Activated naive CD4-positive, alpha-beta T cell treated with anti-CD3 and anti-CD28 coated beads, Interleukin-2, amount 10 ng/mL, durations not matched to agents 7 days and 5 days (primary cell): ENCODE measurements around the gene CCDC187.

Experiments
- CTCF ChIA-PET: fragments of 350-600 bp; sonication (Branson Sonifier 250); formaldehyde crosslinking; loops from one replicate; lab custom pipeline; 2021; ENCODE audit warnings: antibody characterized with exemption; lab: Charles Lee
- DNase-seq: peaks from one replicate; pipeline ENCODE4 v3.0.0-alpha.2; 2020
- H3K27ac Mint-ChIP-seq: one replicate; pipeline ENCODE4 v1.8.0; 2021; ENCODE audit warnings: mild to moderate bottlenecking, moderate library complexity, mixed read lengths
- H3K27me3 Mint-ChIP-seq: one replicate; pipeline ENCODE4 v1.8.0; 2021; ENCODE audit warnings: mild to moderate bottlenecking, mixed read lengths
- H3K36me3 Mint-ChIP-seq: one replicate; pipeline ENCODE4 v1.8.0; 2021; ENCODE audit warnings: mixed read lengths
- H3K4me1 Mint-ChIP-seq: one replicate; pipeline ENCODE4 v1.8.0; 2021; ENCODE audit warnings: mixed read lengths
- H3K4me3 Mint-ChIP-seq: one replicate; pipeline ENCODE4 v1.8.0; 2021; ENCODE audit warnings: mild to moderate bottlenecking, moderate library complexity, mixed read lengths
- H3K9me3 Mint-ChIP-seq: one replicate; pipeline ENCODE4 v1.8.0; 2021; ENCODE audit warnings: mixed read lengths

CCDC187 gene

DNA sequence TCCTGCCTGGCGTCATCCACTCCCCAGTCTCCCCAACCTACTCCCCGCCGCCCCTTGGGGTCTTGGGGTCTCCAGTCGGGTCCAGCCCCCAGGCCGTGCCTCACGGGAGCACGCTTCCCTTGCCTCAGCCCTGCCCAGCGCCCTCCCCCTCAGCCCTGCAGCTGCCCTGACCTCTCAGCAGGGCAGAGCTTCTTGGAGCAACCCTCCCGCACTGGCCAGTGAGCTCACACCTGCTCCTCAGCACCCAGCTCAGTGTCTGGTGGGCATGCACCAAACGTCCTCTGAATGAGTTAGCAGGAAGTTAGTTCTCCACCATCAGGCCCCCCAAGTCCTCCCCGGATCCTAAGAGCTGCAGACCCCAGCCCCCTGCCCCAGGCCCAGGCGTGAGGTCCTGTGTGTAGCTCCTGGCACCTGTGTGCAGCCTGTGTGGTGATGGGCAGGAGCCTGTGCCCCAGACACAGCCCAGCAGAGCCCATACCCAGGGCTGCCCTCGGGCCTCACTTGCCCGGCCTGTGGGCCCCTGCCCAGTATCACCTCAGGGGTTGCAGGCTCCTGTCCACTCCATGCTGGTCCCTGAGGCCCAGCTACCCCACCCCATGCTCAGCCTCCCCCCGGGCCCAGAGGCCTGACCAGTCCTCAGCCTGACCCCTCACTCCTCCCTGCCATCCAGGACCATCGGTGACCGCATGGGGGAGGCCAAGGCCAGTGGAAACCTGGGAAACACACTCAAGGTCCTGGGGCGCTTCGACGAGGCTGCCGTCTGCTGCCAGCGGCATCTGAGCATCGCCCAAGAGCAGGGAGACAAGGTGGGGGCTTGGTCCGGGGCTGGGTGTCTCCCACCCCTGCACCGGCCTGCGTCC is 31.6 kb upstream of the CCDC187 start:
- no peak for DNase-seq
- H3K9me3 Mint-ChIP-seq = no peaks in the 10 kb centered on the region
- no peak overlapping the region for H3K4me3 Mint-ChIP-seq
- no peaks in the 10 kb centered on the region for H3K36me3 Mint-ChIP-seq
- no peak overlapping the region for H3K27ac Mint-ChIP-seq
- CTCF ChIA-PET = interaction anchor here (0.6 to 0.8 kb wide), 2 partner anchors 12 to 54 kb away, joined by 3 read pairs; no protein-coding TSS in a partner anchor
- no peaks in the 10 kb centered on the region for H3K27me3 Mint-ChIP-seq
- H3K4me1 Mint-ChIP-seq = no peaks in the 10 kb centered on the region

DNA sequence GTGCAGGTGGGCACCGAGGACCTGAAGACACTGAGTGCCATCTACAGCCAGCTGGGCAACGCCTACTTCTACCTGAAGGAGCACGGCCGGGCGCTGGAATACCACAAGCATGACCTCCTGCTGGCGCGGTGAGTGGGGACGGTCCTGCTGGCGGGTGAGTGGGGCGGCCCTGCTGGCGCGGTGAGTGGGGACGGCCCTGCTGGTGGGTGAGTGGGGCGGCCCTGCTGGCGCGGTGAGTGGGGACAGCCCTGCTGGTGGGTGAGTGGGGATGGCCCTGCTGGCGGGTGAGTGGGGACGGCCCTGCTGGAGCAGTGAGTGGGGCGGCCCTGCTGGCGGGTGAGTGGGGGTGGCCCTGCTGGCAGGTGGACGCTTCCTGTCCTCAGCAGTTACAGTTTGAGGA is 30.6 kb upstream of the CCDC187 start:
- no peak overlapping the region for H3K27ac Mint-ChIP-seq
- no peak overlapping the region for H3K4me3 Mint-ChIP-seq
- CTCF ChIA-PET = no interaction called here
- no peaks in the 10 kb centered on the region for H3K4me1 Mint-ChIP-seq
- no peaks in the 10 kb centered on the region for H3K9me3 Mint-ChIP-seq
- H3K27me3 Mint-ChIP-seq = no peaks in the 10 kb centered on the region
- no peaks in the 10 kb centered on the region for H3K36me3 Mint-ChIP-seq
- DNase-seq = no peak

DNA sequence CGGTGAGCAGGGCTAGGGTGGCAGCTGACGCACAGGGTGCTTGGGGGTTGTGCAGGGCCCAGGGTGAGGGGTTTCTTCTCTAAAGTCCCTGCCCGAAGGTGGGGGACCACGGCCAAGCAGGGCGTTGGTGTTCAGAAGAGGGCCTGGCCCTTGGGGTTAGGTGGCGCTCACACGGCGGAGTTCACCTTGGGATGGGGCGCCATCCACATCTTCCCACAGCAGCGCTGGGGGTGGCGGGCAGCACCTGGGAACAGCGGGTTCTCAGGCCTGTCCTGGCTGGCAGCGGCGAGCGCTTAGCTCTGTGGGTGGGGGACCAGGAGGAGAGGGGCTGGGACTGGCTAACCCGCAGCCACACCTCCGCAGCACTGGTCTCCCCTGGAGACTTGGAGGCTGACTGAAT is 29.6 kb upstream of the CCDC187 start:
- peaks cover 2% of the 10 kb centered on the region for H3K4me1 Mint-ChIP-seq
- H3K27me3 Mint-ChIP-seq = peaks cover 4% of the 10 kb centered on the region
- no peaks in the 10 kb centered on the region for H3K9me3 Mint-ChIP-seq
- H3K27ac Mint-ChIP-seq = no peak overlapping the region
- CTCF ChIA-PET = no interaction called here
- no peak overlapping the region for H3K4me3 Mint-ChIP-seq
- no peaks in the 10 kb centered on the region for H3K36me3 Mint-ChIP-seq
- no peak for DNase-seq

DNA sequence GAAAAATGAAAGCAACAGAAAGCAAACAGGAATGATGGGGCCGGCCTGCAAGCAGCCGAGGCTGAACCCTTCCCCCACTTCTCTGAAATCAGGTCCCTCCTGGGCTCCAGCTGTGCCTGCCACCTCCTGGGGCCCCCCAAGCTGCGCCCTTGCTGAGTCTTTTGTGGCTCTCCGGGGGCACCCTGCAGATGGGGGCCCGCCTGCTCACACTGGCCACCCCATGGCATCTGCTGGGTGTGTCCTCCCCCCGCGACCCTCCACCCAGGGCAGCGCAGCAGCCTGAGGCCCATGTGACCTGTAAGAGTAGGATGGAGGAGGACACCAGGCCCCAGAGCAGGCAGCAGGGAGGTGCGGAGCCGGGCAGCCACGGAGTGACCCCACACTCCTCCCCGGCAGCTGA is 29.2 kb upstream of the CCDC187 start:
- no peak for DNase-seq
- peaks cover 9% of the 10 kb centered on the region for H3K27me3 Mint-ChIP-seq
- CTCF ChIA-PET = no interaction called here

DNA sequence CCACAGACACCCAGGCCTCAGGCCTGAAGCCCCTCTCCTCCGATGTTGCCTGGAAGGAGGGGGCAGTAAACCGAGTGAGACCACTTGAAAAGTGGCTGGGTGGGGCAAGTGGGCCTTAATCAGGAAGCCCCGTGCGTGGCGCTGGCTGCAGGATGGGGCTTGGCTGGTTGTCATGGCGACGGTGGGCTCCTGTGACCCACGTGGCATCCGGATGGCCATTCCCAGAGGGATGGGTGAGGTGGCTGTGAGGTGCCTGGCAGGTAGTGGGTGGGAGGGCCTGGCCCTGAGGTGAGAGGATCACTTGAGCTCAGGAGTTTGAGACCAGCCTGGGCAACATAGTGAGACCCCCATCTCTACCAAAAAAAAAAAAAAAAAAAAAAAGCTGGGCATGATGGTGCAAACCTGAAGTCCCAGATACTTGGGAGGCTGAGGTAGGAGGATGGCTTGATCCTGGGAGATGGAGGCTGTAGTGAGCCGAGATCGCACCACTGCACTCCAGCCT is 28.6 kb upstream of the CCDC187 start:
- Mint-ChIP-seq H3K4me1 (peaks cover 2% of the 10 kb centered on the region), H3K36me3 (no peaks in the 10 kb centered on the region), H3K27me3 (peaks cover 9% of the 10 kb centered on the region), H3K27ac (no peak overlapping the region), H3K4me3 (no peak overlapping the region), H3K9me3 (no peaks in the 10 kb centered on the region)
- no peak for DNase-seq
- CTCF ChIA-PET = no interaction called here

More for the DNA sequence above, 29.2 kb upstream of the CCDC187 start:
- Mint-ChIP-seq H3K9me3 (no peaks in the 10 kb centered on the region), H3K4me1 (peaks cover 2% of the 10 kb centered on the region), H3K4me3 (no peak overlapping the region), H3K27ac (no peak overlapping the region), H3K36me3 (no peaks in the 10 kb centered on the region)

DNA sequence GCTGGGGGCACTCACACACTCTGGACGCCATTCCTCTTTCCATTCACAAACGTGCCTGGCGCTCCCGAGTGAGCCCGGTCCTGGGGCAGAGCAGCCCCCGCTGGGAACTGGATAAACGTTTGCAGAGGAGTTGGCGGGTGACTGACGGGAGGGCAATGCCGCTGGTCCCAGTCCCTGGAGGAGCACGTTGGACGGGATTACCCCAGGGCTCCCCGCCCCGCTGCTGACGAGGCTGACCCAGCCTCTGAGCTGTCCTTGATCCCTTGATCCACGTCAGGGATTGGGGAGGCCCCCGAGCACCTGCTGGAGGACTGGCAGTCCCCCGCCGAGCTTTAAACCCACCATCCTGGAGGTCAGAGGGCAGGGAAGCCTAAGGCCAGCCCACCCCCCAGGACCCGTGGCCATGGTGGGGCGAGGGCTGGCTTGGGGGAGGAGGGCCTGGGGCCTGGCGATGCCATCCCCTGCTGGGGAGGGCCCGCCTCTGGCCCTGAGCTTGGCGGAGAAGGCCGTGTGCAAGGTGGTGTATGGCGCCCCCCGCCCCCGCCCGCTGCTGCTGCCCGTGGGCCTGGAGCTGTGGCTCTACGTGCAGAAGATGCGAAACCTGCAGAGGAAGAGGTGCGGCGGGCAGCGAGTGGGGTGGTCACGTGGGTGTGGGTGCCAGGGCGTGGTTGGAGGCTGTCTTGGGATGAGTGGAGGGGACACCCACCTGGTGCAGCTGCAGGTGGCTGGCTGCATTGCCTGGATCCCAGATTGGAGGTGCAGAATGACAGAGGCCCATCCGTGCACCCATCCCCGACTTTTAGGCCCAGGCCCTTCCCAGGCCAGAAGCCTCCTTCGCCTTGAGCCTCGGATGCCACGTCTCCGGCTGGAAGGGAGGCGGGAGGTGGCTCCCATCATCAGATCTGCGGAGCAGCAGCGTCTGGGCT is 27.9 kb upstream of the CCDC187 start:
- CTCF ChIA-PET = no interaction called here
- peaks cover 11% of the 10 kb centered on the region for H3K27me3 Mint-ChIP-seq
- H3K27ac Mint-ChIP-seq = no peak overlapping the region
- H3K4me3 Mint-ChIP-seq = no peak overlapping the region
- H3K36me3 Mint-ChIP-seq = no peaks in the 10 kb centered on the region
- no peaks in the 10 kb centered on the region for H3K9me3 Mint-ChIP-seq
- peaks cover 2% of the 10 kb centered on the region for H3K4me1 Mint-ChIP-seq
- no peak for DNase-seq

DNA sequence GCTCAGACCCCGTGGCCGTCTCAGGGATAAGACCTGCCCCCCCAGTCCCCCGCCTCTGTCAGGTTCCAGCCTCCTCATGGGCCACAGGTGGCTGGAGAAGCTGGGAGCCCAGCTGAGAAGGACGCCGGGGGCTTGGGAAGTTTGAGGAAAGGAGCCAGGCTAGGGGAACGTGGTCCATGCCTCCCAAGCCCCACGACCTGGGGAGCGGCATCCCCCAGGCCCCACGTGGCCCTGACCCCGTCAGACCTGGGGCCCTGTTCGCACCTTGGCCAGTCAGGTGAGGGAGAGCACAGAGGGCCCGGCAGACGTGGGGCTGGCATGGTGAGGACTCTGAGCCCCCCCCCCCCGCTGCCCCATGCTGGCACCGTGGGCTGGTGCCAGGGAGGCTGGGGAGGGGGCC is 27.1 kb upstream of the CCDC187 start:
- CTCF ChIA-PET = no interaction called here
- no peak overlapping the region for H3K27ac Mint-ChIP-seq
- no peaks in the 10 kb centered on the region for H3K36me3 Mint-ChIP-seq
- no peak overlapping the region for H3K4me3 Mint-ChIP-seq
- peaks cover 2% of the 10 kb centered on the region for H3K4me1 Mint-ChIP-seq
- peaks cover 18% of the 10 kb centered on the region for H3K27me3 Mint-ChIP-seq
- no peaks in the 10 kb centered on the region for H3K9me3 Mint-ChIP-seq
- DNase-seq = no peak

DNA sequence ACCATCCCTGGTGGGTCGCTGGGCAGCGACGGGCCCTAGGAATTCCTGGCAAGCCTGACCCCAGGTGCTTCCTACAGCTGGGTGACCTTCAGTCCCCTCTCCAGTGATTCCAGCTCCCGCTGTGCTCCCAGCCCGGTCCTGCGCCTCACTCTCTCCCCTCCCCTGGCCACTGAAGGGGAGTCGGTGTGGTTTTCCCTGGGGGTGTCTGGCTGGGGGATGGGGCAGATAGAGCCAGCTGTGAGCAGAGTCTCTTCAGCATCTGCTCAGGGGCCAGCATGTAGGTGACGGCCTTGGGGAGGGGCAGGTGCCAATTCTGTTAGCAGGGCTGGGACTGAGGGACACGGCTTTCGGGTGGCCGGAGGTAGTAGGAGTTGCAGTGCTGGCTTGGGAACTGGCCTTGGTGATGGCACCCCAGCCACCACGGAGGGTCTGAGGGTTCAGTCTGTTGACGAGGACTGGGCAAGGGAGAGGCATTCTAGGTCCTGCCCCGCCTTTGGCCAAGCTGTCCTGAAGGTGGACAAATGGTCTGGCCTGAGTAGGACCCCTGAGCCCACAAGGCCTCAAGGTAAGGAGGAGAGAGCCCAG is 26.6 kb upstream of the CCDC187 start:
- no peak overlapping the region for H3K27ac Mint-ChIP-seq
- no peak overlapping the region for H3K4me3 Mint-ChIP-seq
- peaks cover 23% of the 10 kb centered on the region for H3K27me3 Mint-ChIP-seq
- peaks cover 2% of the 10 kb centered on the region for H3K4me1 Mint-ChIP-seq
- H3K9me3 Mint-ChIP-seq = no peaks in the 10 kb centered on the region
- no peaks in the 10 kb centered on the region for H3K36me3 Mint-ChIP-seq
- DNase-seq = no peak
- CTCF ChIA-PET = no interaction called here

DNA sequence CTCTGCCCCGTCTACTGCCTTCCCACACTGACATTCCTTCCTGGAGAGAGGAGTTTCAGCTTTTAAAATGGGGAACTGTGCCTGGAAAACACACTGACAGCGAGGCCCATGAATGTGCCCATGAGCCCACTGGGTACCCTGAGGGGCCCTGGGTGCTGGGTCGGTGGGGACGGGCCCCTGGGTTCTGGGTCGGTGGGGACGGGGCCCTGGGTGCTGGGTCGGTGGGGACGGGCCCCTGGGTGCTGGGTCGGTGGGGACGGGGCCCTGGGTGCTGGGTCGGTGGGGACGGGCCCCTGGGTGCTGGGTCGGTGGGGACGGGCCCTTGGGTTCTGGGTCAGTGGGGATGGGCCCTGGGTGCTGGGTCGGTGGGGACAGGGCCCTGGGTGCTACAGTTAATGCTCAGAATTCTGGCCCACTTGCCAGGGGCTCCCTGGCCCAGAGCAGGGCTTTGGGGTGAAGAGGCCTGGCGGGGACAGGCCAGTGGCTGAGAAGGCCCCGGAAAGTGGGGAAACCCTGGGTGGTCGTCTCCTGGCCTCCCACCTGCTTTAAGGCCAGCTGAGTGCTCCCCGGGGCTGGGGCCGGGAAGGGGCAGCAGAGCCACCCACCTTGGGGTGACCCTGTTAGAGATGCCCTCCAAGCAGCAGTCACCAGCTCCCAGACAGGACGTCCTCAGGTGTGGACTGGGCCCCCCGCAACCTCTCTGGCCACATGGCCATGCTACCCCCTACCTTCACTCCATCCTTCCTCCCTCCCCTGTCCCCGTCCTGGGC is 25.9 kb upstream of the CCDC187 start:
- CTCF ChIA-PET = interaction anchor here (1.0 kb wide), 1 partner anchor 18 kb away, joined by 3 read pairs; no protein-coding TSS in a partner anchor
- no peak for DNase-seq
- Mint-ChIP-seq H3K9me3 (no peaks in the 10 kb centered on the region), H3K27me3 (peaks cover 29% of the 10 kb centered on the region), H3K4me1 (peaks cover 2% of the 10 kb centered on the region), H3K27ac (no peak overlapping the region), H3K36me3 (no peaks in the 10 kb centered on the region), H3K4me3 (no peak overlapping the region)

DNA sequence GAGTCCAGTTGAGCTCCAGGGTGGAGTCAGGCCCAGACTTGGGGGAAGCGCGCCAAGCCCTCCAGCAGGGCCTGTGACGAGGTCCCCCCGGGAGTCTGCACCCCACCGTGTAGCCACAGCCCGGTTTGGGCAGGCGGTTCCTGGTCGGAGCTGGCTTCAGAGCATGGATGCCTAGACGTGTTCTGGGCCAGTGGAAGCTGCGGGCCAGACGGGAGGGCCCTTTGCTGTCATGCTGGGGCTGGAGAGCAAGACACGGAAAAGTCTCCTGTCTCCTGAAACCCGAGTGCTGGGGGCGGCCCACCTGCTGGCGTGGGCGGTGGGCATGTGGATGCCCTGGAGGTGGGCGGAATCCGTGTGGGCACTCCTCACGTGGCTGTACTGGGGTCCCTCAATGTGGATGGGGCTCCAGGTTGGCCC is 25.3 kb upstream of the CCDC187 start:
- no peak for DNase-seq
- CTCF ChIA-PET = interaction anchor here (1.0 kb wide), 1 partner anchor 17 kb away, joined by 3 read pairs; no protein-coding TSS in a partner anchor

DNA sequence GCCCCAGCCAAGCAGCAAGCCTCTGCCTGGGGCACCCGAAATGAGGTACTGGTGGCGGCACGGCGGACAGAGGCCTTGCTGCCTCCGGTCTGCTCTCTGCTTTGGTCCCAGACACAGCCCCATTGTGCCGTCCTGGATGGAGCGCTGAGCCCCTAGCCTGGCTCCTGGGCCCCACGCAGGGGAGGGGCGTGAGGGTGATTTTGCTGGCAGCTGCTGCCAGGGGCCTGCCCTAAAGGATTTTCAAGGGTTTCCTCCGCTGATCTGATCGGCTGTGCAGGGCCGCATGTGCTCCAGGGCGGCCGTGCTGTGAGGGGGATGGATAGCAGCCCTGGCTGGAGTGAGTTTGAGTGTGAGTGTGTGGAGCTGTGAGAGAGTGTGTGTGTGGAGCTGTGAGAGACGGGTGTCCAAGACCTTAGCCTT is 24.7 kb upstream of the CCDC187 start:
- H3K36me3 Mint-ChIP-seq = no peaks in the 10 kb centered on the region
- H3K4me3 Mint-ChIP-seq = peak overlapping the region; percentile 58
- no peak for DNase-seq
- peaks cover 2% of the 10 kb centered on the region for H3K4me1 Mint-ChIP-seq
- H3K9me3 Mint-ChIP-seq = no peaks in the 10 kb centered on the region
- H3K27ac Mint-ChIP-seq = no peak overlapping the region
- CTCF ChIA-PET = interaction anchor here (1.0 kb wide), 1 partner anchor 17 kb away, joined by 3 read pairs; no protein-coding TSS in a partner anchor
- H3K27me3 Mint-ChIP-seq = peaks cover 38% of the 10 kb centered on the region

More for the DNA sequence above, 25.3 kb upstream of the CCDC187 start:
- H3K9me3 Mint-ChIP-seq = no peaks in the 10 kb centered on the region
- no peak overlapping the region for H3K4me3 Mint-ChIP-seq
- H3K36me3 Mint-ChIP-seq = no peaks in the 10 kb centered on the region
- peaks cover 2% of the 10 kb centered on the region for H3K4me1 Mint-ChIP-seq
- H3K27ac Mint-ChIP-seq = no peak overlapping the region
- H3K27me3 Mint-ChIP-seq = peaks cover 32% of the 10 kb centered on the region

DNA sequence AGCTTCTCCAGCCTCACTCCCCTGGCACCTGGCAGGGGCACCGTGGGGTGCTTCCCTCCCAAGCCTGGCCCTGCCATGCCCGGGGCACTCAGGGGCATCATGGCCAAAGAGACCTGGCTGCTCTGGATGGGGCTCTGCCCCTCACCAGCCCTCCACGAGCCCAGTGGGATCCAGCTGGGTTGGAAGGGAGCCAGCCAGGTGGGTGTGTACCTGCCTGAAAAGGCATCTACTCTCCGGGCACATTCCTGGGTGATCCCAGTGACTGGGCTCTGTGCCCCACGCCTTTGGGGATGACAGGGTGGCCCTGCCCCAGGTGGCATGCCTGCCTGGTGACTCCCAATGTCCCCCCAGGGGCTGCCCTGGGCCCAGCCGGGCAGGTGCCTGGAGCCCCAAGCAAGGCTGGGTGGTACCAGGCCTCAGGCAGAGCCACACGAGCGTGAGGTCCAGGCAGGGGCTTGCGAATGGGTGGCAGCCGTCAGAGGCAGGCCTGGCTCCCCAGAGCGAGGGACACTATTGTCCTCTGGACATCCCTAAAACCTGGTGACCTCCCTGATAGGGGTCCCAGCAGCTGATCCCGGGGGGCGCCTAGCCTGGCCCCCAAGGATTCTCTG is 24.2 kb upstream of the CCDC187 start:
- Mint-ChIP-seq H3K9me3 (no peaks in the 10 kb centered on the region), H3K27me3 (peaks cover 43% of the 10 kb centered on the region), H3K4me1 (peaks cover 2% of the 10 kb centered on the region), H3K36me3 (no peaks in the 10 kb centered on the region), H3K27ac (no peak overlapping the region), H3K4me3 (no peak overlapping the region)
- DNase-seq = no peak
- CTCF ChIA-PET = no interaction called here
